Measurements from ENCODE around the gene DIPK1A. TPM values are rescaled to one million over a fixed set of nuclear protein-coding genes. Genes with fewer than 3 reads are reported as not detected.

DIPK1A gene
- total and polyA plus RNA-seq, 5 donors, result 4.4 to 10.1 (median 8.3) TPM

DNA sequence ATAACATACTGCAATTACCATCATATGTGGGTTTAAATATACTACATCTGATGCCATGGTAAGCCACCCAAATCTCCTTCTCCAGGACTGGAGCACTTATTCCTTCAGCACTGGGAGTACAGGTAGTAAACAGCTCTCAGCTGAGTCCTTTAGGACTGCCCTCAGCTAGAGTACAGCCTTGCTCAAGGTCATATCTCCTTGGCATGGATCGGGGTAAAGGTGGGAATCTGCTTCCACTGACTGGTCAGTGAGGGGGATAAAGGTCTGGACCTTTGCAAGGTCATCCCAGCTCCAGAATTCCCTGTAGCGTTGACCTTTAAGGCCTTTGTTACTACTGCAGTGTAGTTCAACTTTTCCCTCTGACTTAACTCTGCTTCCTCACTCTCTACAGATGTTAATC is 90.7 kb downstream of the DIPK1A start:
- H3K27me3 ChIP-seq (ENCODE audit: control insufficient read depth, insufficient read depth), result no peaks in the 10 kb centered on the region
- H3K9me3 ChIP-seq (ENCODE audit: control insufficient read depth, low read length), result no peaks in the 10 kb centered on the region
- H3K27ac ChIP-seq (ENCODE audit: low read length), result no peak overlapping the region
- no peak overlapping the region for H3K4me3 ChIP-seq (ENCODE audit: low read length)
- no peak for ATAC-seq
- no peak for DNase-seq
- H3K4me1 ChIP-seq (ENCODE audit: control insufficient read depth, insufficient read depth, low read length), result no peaks in the 10 kb centered on the region
- 91% methylated on average over 2 of the region's 2 CpGs for WGBS
- intact Hi-C loops (cut with DNase I), result no loop called here

DNA sequence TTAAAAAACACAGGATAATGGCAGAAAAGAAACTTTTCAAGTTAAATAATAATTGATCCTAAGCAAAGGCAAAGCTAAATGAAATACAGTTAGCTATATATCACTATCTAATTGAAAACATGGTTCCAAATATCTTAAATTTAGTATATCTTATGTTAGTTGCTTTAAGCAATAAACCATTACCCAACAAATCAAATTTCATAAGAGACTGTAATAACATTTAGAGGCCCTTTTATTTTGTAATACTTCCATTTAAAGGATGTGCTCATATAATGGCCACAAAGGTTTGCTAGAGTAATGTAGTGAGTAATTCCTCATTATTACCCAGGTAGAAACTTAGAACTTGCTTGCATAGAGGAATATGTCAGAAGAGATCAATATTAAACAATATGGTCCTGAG is 97.1 kb downstream of the DIPK1A start:
- intact Hi-C loops (cut with DNase I), result loop anchor here in 1 of 4 donors (5.0 kb wide), 1 partner anchor 88 kb away; no protein-coding TSS in a partner anchor
- ATAC-seq (no peak), DNase-seq (no peak)
- Histone ChIP-seq H3K9me3 (ENCODE audit: control insufficient read depth, low read length) (no peaks in the 10 kb centered on the region), H3K27me3 (ENCODE audit: control insufficient read depth, insufficient read depth) (no peaks in the 10 kb centered on the region), H3K27ac (ENCODE audit: low read length) (no peak overlapping the region), H3K4me3 (ENCODE audit: low read length) (no peak overlapping the region), H3K4me1 (ENCODE audit: control insufficient read depth, insufficient read depth, low read length) (no peaks in the 10 kb centered on the region)

DNA sequence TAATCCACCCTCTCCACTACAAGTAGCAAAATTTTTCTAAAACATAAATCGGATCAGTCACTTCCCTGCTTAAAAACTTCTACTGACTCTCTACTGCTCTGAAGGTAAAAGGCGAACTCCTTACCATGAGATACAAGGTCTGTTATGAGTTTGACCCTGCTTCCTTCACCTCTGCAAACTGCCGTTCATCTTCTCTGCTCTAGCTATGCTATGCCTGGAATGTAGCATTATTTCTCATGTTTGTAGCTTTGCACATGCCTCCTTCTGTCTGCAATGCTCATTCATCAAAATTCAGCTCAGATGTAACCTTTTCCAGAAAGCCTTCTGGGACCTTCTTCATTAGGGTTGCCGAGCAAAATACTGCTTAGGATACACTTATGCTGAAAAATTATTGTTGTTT is 98.7 kb downstream of the DIPK1A start:
- intact Hi-C loops (cut with DNase I), result loop anchor here in 1 of 4 donors (5.0 kb wide), 1 partner anchor 90 kb away; no protein-coding TSS in a partner anchor
- no peak overlapping the region for H3K27ac ChIP-seq (ENCODE audit: low read length)
- H3K9me3 ChIP-seq (ENCODE audit: control insufficient read depth, low read length), result no peaks in the 10 kb centered on the region
- no peaks in the 10 kb centered on the region for H3K4me1 ChIP-seq (ENCODE audit: control insufficient read depth, insufficient read depth, low read length)
- no peak overlapping the region for H3K4me3 ChIP-seq (ENCODE audit: low read length)
- no peaks in the 10 kb centered on the region for H3K27me3 ChIP-seq (ENCODE audit: control insufficient read depth, insufficient read depth)
- DNase-seq, result no peak
- 78% methylated on average over 4 of the region's 4 CpGs for WGBS
- no peak for ATAC-seq

DNA sequence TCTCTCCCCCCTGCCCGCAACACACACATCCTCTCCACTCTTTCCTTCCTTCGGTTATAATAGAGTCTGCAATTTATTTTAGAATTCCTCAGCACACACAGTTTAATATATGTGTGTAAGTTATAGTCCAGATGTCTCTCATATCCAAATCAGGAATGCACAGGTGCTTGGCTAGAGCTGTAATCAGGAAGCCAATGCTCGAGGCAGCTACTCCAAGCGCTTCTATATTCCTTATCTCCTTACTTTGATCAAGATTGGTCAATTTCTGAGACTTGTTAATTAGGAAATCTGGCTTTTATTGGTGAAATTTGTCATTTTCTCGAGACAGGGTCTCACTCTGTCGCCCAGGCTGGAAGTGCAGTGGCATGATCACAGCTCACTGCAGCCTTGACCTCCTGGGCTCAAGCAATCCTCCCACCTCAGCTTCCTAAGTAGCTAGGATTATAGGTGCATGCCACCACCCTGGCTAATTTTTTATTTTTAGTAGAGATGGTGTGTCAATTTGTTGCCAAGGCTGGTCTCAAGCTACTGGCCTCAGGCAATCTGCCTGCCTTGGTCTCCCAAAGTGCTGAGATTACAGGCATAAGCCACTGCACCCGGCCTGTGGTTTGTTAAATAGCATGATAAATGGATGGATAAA is 101.7 kb downstream of the DIPK1A start:
- H3K4me3 ChIP-seq (ENCODE audit: low read length), result peak overlapping the region; percentile 47
- no peaks in the 10 kb centered on the region for H3K27me3 ChIP-seq (ENCODE audit: control insufficient read depth, insufficient read depth)
- WGBS, result 60% methylated on average over 7 of the region's 7 CpGs
- H3K4me1 ChIP-seq (ENCODE audit: control insufficient read depth, insufficient read depth, low read length), result no peaks in the 10 kb centered on the region
- DNase-seq (no peak), ATAC-seq (peak in 1 of 2 donors; percentile 20)
- no peak overlapping the region for H3K27ac ChIP-seq (ENCODE audit: low read length)
- no peaks in the 10 kb centered on the region for H3K9me3 ChIP-seq (ENCODE audit: control insufficient read depth, low read length)
- intact Hi-C loops (cut with DNase I), result loop anchor here (1.0 to 5.0 kb wide), 4 partner anchors 93 to 135 kb away; no protein-coding TSS in a partner anchor

DNA sequence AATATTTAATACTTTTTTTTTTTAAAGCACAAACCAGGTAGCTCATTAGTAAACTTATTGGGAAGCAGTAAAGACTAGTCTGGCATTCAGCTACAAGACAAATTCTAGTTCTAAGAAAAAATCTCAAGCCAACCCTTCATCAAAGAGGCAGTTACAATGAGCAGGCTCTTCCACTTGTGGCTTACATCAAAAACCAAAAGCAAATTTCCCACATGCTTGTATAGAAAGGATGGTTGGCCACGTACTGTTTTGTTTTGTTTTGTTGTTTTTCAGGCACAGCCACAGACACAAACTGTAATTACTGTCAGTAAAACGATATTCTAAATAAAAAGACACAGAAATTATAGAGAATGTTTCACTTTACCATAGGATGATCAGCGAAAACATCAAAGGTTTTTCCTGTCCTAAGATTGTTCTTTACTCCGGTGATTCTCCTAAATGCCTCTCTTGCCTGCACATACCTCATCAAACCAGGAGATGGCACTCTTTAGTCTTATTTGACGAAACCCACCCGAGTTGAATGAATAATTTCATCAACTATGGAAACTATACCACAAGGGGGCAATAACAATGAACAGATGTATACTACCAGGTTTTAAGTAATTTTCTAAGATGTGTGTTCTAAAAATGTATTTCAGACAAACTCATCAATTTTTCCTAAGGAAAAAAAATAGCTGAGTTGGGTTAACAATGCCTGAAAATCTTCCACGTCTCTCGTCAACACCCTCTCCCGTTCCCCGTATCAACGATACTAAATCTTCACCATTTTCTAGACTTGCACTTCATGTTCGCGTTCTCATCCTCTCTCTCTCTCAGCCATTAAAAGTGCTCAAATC is 102.5 kb downstream of the DIPK1A start:
- intact Hi-C loops (cut with DNase I), result loop anchor here (1.0 to 2.0 kb wide), 3 partner anchors 134 to 136 kb away; no protein-coding TSS in a partner anchor
- WGBS, result 23% methylated on average over 13 of the region's 13 CpGs
- Histone ChIP-seq H3K4me3 (ENCODE audit: low read length) (peak overlapping the region; percentile 47), H3K4me1 (ENCODE audit: control insufficient read depth, insufficient read depth, low read length) (no peaks in the 10 kb centered on the region), H3K9me3 (ENCODE audit: control insufficient read depth, low read length) (no peaks in the 10 kb centered on the region), H3K27ac (ENCODE audit: low read length) (no peak overlapping the region), H3K27me3 (ENCODE audit: control insufficient read depth, insufficient read depth) (no peaks in the 10 kb centered on the region)
- no peak for DNase-seq
- ATAC-seq, result peak; percentile 76 to 78

DNA sequence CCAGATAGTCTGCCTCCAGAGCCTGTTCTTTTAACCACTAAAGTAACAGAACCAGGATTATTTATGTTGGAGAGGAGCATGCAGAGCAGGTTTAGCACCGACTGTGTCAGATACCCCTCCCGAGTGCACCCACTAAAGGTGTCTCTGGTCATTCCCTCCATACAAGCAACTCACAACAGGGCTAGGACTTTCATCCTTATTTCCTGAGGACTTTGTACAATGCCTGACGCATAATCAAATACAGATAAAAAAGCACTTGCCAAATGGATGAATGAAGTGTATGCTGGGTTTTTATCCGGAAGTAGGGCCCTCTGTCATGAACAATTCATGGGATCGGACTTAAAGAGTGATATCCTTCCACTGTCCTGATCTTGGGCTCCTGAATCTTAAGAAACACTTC is 103.4 kb downstream of the DIPK1A start:
- no peaks in the 10 kb centered on the region for H3K27me3 ChIP-seq (ENCODE audit: control insufficient read depth, insufficient read depth)
- no peak overlapping the region for H3K4me3 ChIP-seq (ENCODE audit: low read length)
- H3K27ac ChIP-seq (ENCODE audit: low read length), result no peak overlapping the region
- no peaks in the 10 kb centered on the region for H3K4me1 ChIP-seq (ENCODE audit: control insufficient read depth, insufficient read depth, low read length)
- no peak for ATAC-seq
- no peak for DNase-seq
- WGBS, result 78% methylated on average over 5 of the region's 5 CpGs
- H3K9me3 ChIP-seq (ENCODE audit: control insufficient read depth, low read length), result no peaks in the 10 kb centered on the region
- intact Hi-C loops (cut with DNase I), result loop anchor here in 2 of 4 donors (2.0 kb wide), 2 partner anchors 135 to 137 kb away; no protein-coding TSS in a partner anchor

DNA sequence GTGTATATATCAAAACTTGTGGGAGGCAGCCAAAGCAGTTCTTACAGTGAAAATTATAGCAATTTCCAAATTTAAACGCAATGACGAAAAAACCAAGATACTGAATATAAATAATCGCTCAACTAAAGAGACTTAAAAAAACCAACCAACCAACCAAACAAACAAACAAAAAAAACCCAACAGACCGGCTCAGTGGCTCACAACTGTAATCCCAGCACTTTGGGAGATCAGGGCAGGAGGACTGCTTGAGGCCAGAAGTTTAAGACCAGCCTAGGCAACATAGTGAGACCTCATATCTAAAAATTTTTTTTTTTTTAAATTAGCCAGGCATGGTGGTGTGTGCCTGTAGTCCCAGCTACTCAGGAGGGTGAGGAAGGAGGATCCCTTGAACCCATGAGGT is 106.0 kb downstream of the DIPK1A start:
- DNase-seq (no peak), ATAC-seq (no peak)
- Histone ChIP-seq H3K27ac (ENCODE audit: low read length) (no peak overlapping the region), H3K4me3 (ENCODE audit: low read length) (no peak overlapping the region), H3K4me1 (ENCODE audit: control insufficient read depth, insufficient read depth, low read length) (no peaks in the 10 kb centered on the region), H3K9me3 (ENCODE audit: control insufficient read depth, low read length) (no peaks in the 10 kb centered on the region), H3K27me3 (ENCODE audit: control insufficient read depth, insufficient read depth) (no peaks in the 10 kb centered on the region)
- intact Hi-C loops (cut with DNase I), result no loop called here
- 96% methylated on average over 4 of the region's 4 CpGs for WGBS

DNA sequence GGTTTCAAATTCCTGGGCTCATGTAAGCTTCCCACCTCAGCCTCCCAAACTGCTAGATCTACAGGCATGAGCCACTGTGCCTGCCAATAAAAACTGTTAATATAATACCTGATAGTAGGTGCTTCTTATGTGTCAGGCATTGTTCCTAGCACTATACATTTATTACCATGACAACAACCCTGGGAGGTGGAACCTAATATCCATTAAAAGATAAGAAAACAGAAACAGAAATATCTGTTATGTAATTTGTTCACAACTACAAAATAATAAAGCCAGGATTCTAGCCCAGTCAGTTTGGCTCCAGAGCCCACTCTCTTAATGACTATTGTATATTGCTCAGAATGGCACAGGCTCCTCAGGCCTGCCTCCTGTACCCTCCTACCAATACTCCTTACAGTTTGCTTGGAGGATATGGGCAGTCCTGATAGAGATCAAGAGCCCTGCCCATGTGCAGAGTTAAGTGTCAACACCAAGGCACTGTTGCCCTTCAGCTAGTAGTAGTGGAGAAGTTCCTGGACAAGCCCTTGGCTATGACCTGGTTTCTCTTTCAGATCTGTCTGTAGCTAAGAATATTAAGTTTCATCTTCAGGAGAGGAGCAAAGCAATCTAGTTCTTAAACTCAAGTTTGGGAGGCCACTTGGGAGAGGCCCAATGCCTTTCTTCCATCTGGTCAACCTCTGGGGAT is 107.0 kb downstream of the DIPK1A start:
- Histone ChIP-seq H3K4me1 (ENCODE audit: control insufficient read depth, insufficient read depth, low read length) (no peaks in the 10 kb centered on the region), H3K27ac (ENCODE audit: low read length) (no peak overlapping the region), H3K9me3 (ENCODE audit: control insufficient read depth, low read length) (no peaks in the 10 kb centered on the region), H3K4me3 (ENCODE audit: low read length) (no peak overlapping the region), H3K27me3 (ENCODE audit: control insufficient read depth, insufficient read depth) (no peaks in the 10 kb centered on the region)
- ATAC-seq (no peak), DNase-seq (no peak)
- intact Hi-C loops (cut with DNase I), result no loop called here

DNA sequence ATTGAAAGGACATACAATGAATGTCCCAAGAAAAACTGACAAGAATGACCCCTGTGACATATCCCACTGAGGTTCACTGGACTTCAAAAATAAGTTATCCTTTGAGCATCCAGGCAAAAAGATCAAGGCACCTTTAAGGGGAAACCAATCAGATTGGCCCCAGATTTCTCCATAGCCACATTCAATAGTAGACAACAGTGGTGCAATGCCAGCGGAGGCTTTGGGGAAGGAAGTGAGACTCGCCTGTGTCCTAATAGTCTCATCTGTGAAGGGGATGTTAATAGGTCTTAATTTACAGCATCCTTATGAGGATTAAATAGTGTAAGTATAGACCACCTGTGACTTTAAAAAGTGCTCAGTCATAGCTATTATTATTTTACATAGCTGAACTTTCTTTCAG is 108.0 kb downstream of the DIPK1A start:
- H3K4me1 ChIP-seq (ENCODE audit: control insufficient read depth, insufficient read depth, low read length), result no peaks in the 10 kb centered on the region
- intact Hi-C loops (cut with DNase I), result no loop called here
- 72% methylated on average over 2 of the region's 2 CpGs for WGBS
- no peak for ATAC-seq
- DNase-seq, result no peak
- H3K27me3 ChIP-seq (ENCODE audit: control insufficient read depth, insufficient read depth), result no peaks in the 10 kb centered on the region
- no peak overlapping the region for H3K4me3 ChIP-seq (ENCODE audit: low read length)
- no peaks in the 10 kb centered on the region for H3K9me3 ChIP-seq (ENCODE audit: control insufficient read depth, low read length)
- no peak overlapping the region for H3K27ac ChIP-seq (ENCODE audit: low read length)

DNA sequence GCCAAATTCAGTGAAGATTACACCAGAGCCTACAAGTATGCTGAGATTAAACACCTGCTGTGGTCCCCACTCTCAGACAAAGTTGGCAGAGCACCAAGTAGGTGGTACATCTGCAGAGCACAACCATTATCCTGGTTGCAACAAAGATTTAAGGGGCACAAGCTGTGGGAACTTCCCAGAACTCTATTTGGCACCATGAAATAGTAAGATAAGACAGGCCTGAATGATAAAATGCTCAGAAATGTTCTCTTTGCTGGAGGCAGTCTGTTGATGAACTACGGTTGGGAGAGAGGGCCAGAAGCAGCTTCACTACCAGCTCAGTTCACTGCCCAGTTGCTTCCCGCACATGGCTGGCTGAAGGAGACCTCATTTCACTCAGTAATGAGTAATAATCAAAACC is 109.5 kb downstream of the DIPK1A start:
- intact Hi-C loops (cut with DNase I), result no loop called here
- Histone ChIP-seq H3K4me3 (ENCODE audit: low read length) (no peak overlapping the region), H3K4me1 (ENCODE audit: control insufficient read depth, insufficient read depth, low read length) (no peaks in the 10 kb centered on the region), H3K27me3 (ENCODE audit: control insufficient read depth, insufficient read depth) (no peaks in the 10 kb centered on the region), H3K27ac (ENCODE audit: low read length) (no peak overlapping the region), H3K9me3 (ENCODE audit: control insufficient read depth, low read length) (no peaks in the 10 kb centered on the region)
- ATAC-seq (no peak), DNase-seq (no peak)
- 53% methylated on average over 2 of the region's 2 CpGs for WGBS

DNA sequence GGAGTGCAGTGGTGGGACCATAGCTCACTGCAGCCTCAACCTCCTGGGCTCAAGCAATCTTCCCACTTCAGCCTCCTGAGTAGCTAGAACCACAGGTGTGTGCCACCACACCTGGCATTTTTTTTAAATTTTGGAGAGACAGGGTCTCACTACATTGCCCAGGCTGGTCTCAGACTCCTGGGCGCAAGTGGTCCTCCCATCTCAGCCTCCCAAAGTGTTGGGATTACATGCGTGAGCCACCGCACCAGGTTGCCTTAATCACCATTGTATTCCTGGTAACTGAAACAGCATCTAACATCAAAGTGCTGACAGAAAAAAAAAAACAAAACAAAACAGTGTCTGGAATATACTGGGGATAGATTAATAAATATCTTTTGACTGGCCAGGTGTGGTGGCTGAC is 111.2 kb downstream of the DIPK1A start:
- Histone ChIP-seq H3K4me1 (ENCODE audit: control insufficient read depth, insufficient read depth, low read length) (no peaks in the 10 kb centered on the region), H3K27ac (ENCODE audit: low read length) (no peak overlapping the region), H3K27me3 (ENCODE audit: control insufficient read depth, insufficient read depth) (no peaks in the 10 kb centered on the region), H3K9me3 (ENCODE audit: control insufficient read depth, low read length) (no peaks in the 10 kb centered on the region), H3K4me3 (ENCODE audit: low read length) (no peak overlapping the region)
- ATAC-seq (no peak), DNase-seq (no peak)
- WGBS, result 99% methylated on average over 3 of the region's 3 CpGs
- intact Hi-C loops (cut with DNase I), result no loop called here

Data from right cardiac atrium (tissue), 5 donors.